Activated CD4-positive, CD25-positive, alpha-beta regulatory T cell (primary cell): ENCODE measurements around the gene PTEN.
"Not testable (repeated sequence)": the region's sequence is repeated elsewhere in the genome, so short reads cannot be mapped to it uniquely, and the experiment has no call there.

Experiments
- DNase-seq, 4 experiments: peaks; one replicate each; lab custom pipeline; 2025; lab: John Stamatoyannopoulos, UW

PTEN gene

DNA sequence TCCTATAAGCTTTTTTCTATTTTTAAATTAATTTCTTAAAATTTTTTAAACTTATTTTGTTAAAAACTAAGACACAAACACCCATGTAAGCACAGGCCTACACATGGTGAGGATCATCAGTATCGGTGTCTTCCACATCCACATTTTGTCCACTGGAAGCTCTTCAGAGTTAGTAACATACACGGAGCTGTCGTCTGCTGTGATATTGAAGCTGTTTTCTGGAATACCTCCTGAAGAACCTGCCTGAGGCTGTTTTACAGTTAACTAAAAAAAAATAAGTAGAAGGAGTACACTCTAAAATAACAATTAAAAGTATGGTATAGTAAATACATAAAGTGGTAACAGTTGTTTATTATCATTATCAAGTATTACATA, 17.8 kb upstream of the PTEN start:
- DNase-seq = no peak

DNA sequence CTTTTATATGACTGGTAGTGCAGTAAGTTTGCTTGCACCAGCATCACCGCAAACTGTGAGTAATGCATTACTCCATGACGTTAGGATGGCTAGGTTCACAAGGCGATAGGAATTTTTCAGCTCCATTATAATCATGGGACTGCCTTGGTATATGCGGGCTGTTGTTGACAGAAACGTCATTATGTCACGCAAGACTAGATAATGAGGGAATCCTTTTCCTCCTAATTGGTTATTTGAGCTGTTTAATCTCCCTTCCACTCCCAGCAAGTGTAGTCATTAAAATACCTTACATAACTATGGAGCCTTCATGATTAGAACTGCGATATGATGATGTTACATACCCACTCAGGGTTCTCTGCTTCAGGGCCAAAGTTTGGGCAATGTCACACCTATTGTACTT, 17.4 kb upstream of the PTEN start:
- no peak for DNase-seq

DNA sequence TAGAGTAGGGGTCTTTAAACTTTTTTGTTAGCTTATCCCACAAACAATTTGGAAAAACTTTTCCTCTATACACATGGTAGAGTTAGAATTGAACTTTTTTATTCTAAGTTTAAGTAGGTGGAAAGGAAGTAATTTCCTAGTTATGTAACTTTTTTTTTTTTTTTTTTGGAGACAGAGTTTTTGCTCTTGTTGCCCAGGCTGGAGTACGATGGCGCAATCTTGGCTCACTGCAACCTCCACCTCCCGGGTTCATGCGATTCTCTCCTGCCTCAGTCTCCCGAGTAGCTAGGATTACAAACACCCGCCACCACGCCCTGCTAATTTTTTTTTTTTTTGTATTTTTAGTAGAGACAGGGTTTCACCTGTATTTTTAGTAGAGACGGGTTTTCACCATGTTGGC, 16.7 kb upstream of the PTEN start:
- not testable (repeated sequence) for DNase-seq

DNA sequence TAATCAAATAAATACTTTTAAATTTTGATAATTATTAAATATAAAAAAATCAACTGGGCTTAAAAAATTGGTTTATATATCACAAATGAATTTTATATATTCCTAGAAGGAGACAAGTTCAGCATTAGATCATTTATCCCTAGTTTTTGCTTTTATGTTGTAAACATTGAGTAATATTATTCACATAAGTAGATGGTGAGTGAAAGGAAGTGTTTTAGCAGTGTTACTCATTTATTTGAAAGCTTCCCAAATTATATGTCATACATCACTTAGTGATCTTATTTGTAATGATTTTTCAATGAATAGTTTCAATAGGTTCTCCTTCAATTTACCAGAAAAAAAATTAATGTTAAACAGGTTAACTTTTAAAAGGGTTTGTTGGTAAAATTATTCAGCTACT, 15.9 kb upstream of the PTEN start:
- DNase-seq = no peak

DNA sequence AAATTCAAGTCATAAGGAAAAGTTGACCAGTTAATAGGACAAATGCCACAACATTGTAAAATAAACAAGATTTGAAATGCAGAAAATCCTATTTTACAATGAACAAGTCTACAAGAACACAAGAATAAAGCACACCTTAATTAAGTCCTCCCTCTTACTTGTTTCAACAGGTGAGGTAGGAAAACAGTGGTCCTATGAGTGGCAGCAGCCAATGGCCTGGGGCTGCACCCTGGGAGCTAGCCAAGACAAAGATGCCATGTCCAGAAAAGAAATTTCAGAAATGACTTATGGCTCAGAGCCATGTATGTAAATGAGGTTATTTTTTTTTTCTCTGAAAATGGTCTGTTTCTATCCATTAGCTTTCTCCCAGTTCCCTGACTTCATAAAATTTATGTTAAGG, 14.4 kb upstream of the PTEN start:
- no peak for DNase-seq

DNA sequence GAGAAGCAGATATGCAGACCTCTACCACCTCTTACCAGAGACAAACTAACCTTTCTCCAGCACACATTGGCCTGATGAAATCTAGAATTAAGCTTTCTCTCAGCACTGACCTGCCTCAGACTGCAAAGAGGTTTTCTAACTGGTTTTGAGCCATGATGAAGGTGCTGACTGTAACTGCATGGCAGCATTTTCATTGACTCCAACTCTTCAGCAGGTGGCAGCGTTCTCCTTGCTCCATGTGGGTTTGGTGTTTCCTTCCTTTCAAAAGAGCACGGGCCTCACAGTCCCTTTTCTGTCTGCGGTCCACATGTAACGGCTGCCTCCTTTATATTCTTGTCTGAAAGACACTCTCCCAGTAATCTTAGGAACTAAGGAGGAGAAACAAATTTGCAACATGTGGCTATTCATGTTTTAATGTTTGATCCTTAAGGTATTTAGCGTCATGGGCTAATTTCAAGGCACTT, 12.7 kb upstream of the PTEN start:
- peak in 1 of 4 experiments; percentile 8 for DNase-seq

DNA sequence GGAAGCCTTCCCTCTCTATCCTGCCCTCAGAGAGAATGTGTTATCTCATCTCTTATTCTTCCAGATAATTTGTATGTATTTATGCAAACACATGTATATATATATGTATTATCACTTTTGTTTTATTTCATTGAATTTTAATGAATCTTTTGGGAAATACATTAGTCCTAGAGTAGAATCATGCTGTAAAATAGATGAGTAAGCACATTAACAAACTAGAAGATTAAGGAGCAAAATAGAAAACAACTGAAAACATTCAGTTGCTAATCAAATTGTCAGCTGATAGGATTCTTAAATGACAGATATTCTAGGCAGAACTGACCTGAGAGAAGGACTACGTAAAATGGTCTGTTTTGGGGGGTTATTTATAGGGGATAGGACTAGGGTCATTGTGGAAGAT, 11.3 kb upstream of the PTEN start:
- DNase-seq = no peak

DNA sequence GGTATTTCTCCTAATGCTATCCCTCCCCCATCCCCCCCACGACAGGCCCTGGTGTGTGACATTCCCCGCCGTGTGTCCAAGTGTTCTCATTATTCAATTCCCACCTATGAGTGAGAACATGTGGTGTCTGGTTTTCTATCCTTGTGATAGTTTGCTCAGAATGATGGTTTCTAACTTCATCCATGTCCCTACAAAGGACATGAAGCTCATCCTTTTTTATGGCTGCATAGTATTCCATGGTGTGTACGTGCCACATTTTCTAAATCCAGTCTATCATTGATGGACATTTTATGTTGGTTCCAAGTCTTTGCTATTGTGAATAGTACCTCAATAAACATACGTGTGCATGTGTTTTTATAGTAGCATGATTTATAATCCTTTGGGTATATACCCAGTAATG, 8.2 kb upstream of the PTEN start:
- not testable (repeated sequence) for DNase-seq

DNA sequence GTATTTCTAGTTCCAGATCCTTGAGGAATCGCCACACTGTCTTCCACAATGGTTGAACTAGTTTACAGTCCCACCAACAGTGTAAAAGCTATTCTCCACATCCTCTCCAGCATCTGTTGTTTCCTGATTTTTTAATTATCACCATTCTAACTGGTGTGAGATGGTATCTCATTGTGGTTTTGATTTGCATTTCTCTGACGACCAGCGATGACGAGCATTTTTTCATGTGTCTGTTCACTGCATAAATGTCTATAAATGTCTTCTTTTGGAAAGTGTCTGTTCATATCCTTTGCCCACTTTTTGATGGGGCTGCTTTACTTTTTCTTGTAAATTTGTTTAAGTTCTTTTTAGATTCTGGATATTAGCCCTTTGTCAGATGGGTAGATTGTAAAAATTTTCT, 7.8 kb upstream of the PTEN start:
- DNase-seq = not testable (repeated sequence)

DNA sequence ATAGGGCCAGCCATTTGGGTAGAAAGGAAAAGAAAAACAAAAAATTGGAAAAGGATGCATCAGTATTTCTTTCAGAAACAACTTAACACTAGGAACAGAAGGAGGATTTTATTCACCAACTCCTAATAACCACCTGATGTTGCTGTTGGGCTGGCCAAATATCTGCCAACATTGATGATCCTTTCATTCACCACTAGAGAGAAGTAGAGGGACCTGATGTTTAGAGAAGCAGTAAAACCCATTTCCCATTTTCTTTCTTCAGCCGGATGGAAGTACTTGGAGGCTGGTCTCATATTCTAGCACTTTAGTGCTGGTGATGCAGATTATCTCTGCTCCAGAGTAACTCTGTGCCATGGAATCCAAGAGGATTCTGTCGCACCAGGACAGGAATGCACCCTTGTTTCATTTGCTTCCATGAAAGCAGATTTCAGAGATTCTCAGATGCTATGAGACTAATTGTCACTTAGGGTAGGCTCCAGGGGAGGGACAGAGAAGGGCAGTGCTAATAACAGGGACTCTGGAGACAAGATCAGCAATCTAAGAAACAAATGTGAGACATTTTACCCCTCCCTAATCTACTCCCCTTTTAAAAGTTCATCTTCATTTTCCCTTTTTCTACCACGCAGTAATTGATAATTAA, 3.1 kb upstream of the PTEN start:
- no peak for DNase-seq

DNA sequence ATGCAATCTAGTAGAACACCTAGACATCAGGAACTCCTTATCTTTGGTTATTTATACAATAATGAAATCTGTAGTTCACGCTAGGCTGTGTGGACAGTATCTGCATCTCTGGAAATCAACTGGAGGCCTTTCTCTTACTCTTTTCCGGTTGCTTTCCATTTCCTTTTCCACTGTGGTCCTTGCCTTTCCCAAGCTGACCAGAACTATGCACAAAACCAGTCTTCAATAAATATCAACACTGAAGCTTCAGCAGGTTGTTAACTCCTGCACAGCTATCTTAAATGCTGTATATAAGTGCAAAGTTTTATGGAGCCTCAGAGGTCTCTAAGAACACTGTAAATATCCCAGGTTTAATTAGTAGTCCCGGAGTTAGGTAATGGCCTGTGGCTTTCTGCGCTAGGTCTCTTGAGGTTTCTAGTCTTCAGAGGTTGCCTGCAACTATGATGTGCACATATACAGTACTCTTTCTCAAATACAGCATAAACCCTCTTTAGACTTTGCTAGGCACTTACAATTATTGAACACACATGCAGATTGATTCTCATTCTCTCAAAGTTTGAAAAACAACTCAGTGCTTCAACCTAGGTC, 2.5 kb upstream of the PTEN start:
- DNase-seq = no peak

DNA sequence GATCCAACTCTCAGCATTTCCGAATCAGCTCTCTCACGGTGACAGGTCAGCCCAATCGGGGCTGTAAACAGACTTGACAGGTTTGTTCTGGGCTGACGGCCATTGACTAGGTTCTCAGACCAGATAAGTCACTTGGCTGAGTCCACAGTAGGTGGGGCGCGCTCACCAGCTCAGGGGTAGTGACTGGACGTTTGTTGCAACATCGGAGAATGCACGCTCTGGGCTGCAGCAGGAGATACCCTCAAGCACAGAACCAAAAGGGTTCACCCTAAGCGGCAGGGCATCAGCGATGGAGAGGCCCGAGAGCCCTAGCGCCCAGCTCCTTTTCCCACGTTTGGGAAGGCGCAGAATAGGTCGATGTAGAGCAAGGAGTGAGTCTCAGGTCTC, 1.9 kb upstream of the PTEN start:
- DNase-seq = no peak

DNA sequence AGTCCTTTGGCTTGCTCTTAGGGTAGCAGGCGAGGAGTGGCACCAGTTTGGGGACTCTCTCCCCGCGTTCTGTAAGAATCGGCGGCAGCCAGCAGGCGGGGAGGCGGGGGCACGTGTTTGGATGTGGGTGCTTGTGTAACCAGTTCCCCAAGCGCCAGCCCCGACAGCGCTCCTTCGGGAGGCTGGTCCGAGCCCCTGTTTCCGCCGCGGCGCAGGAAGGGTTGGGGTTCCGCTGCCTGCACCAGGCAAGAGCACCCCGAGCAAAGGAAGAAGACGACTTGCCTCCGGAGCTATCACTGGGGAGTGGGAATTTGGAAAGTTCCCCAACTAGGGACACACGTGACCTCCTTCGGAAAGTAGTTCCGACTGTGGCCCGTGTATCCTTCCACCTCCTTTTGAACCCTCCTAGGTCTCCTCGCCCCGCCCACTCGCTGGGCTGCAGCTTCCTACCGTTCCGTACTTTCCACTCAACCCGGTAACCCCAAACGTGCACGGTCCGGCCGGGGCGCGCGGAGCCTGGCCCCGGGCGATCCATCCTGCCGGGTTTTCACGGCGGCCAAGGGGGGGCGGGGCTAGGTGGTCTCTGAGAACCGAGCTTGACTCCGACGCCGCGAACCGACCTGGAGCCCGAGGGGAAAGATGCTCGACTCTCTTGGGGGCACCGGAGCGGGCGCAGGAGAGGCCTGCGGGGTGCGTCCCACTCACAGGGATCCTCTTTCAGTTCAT, 1.3 kb upstream of the PTEN start:
- DNase-seq = peak; percentile 84 to 91 (median 88)

DNA sequence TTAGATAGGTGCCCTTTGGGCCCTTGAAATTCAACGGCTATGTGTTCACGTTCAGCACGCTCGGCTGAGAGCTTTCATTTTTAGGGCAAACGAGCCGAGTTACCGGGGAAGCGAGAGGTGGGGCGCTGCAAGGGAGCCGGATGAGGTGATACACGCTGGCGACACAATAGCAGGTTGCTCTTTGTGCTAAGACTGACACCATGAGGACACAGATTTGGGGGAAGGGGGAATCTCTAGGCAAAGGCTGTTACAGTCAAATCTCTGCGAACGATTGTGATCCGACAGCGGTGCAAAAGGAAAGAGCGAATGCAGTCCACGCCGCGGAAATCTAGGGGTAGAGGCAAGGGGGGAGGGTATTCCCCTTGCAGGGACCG, 759 bp upstream of the PTEN start:
- peak; percentile 51 to 71 (median 68) for DNase-seq

DNA sequence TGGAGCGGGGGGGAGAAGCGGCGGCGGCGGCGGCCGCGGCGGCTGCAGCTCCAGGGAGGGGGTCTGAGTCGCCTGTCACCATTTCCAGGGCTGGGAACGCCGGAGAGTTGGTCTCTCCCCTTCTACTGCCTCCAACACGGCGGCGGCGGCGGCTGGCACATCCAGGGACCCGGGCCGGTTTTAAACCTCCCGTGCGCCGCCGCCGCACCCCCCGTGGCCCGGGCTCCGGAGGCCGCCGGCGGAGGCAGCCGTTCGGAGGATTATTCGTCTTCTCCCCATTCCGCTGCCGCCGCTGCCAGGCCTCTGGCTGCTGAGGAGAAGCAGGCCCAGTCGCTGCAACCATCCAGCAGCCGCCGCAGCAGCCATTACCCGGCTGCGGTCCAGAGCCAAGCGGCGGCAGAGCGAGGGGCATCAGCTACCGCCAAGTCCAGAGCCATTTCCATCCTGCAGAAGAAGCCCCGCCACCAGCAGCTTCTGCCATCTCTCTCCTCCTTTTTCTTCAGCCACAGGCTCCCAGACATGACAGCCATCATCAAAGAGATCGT, 598 bp downstream of the PTEN start:
- not testable (repeated sequence) for DNase-seq

DNA sequence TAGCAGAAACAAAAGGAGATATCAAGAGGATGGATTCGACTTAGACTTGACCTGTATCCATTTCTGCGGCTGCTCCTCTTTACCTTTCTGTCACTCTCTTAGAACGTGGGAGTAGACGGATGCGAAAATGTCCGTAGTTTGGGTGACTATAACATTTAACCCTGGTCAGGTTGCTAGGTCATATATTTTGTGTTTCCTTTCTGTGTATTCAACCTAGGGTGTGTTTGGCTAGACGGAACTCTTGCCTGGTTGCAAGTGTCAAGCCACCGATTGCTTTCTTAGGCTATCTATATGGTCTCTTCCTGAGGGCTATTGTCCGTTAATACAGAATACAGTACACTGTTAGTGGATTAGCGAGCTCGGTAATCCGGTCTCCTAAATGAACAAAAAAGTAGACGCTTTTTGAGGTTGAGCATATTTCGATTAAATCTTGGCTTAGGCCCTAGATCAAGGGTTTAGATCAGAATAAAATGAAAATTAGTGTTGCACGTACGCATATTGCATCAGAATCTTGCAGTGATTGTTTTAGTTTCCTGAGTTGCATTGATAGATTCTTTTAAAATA, 1.2 kb downstream of the PTEN start:
- DNase-seq = no peak

DNA sequence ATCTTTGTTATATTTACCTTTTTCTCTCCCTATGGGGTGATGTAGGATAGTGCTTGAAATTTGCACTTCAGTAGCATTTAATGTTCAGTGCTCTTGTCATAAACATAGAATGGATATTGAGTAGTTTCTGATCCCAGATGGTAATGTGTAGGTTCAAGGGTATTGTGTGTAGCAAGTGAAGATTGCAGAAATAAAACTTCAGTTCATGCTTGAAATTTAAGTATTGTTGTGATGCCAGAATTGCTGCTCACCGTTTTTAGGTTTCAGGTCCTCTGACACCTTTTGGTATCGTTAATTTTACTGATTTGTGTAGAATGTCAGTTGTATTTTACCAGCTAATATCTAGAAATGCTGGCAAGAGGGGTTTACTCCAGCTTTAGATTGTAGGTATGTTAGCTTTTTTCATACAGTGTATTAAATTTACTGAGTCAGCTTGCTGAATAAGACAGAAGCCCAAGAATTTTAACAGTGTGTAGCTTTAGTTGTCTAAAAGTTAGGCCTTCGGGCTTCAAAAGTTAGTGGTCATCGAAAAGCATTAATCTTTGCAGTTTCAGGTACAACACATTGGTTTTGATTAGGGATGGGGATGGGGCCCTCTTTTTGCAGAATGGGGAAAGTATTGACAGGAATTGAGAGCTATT, 1.9 kb downstream of the PTEN start:
- DNase-seq = no peak

DNA sequence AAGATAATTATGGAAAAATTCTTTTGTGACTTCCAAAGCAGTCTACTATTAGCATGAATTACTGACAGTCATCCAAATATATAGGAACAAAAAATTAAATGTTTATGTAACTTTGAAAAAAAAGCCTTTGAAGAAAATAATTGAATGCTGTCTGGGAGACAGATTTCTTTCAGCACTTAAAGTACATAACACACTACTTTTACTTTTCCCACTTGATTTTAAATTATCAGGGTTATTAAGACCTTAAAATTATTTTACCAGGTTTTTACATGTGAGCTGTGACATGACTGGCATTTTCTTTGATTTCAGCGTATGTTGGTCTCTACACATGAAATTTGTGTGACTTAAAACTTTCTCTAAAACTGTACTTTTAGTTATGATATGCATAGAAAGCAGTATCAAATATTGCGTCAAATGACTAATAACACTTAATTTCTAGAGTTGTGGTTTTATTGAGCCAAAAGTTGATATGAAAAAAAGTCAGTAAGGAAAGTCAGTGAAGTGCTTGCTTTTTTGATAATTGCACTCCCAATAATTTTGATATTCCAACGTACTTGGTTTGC, 3.1 kb downstream of the PTEN start:
- DNase-seq = no peak

DNA sequence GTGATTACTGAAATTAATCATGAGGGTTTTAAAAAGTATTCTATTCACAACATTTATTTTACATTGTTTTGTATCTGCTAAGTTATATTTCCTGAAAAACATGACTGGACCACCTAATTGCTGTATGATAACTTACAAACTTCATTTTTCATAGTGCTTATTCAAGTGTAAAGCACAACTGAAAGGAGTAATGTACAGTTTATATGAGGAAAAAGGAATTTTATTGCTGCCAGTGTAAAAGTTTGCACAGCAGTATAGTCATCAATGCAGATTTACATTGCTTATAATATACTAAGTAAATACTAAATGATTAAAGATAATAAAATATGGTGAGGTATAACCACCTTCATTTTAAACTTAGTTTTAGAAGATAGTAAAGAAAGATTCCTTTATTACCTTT, 4.0 kb downstream of the PTEN start:
- no peak for DNase-seq

DNA sequence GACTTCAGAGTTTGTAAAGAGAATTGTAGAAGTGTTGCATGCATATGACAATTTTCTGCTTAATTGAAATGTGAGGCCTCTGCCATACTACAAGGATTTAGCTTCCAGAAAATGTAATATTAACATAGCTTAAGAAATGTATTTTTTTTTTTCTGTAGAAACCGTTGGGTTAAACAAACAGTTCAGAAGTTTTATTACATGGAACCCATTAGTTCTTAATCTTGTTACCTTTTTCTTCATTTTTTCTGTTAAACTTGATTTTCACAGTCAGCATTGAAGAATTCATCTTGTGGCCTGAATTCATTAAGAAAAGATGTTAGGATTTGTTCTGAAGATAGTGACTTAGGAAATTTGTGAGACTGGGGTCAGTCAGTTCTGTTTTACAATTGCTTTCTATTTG, 4.9 kb downstream of the PTEN start:
- DNase-seq = no peak

DNA sequence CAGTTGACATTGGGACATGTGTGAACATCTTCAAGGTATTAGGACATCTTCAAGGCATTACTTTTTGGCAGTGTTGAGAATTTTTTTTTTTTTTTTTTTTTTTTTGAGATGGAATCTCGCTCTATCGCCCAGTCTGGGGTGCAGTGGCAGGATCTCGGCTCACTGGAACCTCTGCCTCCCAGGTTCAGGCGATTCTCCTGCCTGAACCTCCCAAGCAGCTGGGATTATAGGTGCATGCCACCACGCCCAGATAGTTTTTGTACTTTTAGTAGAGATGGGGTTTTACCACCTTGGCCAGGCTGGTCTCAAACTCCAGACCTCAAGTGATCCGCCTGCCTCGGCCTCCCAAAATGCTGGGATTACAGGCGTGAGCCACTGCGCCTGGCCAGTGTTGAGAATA, 5.7 kb downstream of the PTEN start:
- not testable (repeated sequence) for DNase-seq
